Pancreas (tissue), 10 donors: Measurements from ENCODE around the gene TUBB6. TPM values are rescaled to one million over a fixed set of nuclear protein-coding genes. Genes with fewer than 3 reads are reported as not detected.

ENCODE experiments used
- ATAC-seq, 4 donors: fragments of 200-7000 bp; cut with Tn5 transposase; one replicate each; pipeline versions ENCODE4 v1.8.0 to v1.9.1; 2020; ENCODE audit warnings: mild to moderate bottlenecking in 4 of 4, moderate library complexity in 4 of 4
- DNase-seq, 6 donors: peaks; one replicate each; pipeline ENCODE4 v3.0.0-alpha.2; 2020
- FAIRE-seq: peaks from 2 replicates; lab custom pipeline; 2012; peaks lifted over from hg19 to GRCh38; lab: Jason Lieb, UNC
- H3K27ac ChIP-seq, 4 donors: fragments of 200-600 bp; sonication (generic); 1 replicate in 3 of 4; 2 replicates in 1 of 4; pipeline versions ENCODE4 v1.5.0 to v1.8.0; 2020
- H3K27me3 ChIP-seq, 4 donors: fragments of 200-600 bp; one replicate each; pipeline ENCODE4 v1.8.0; 2021
- H3K36me3 ChIP-seq, 3 donors: fragments of 200-600 bp; sonication (generic) in 1 of 3; one replicate each; pipeline versions ENCODE4 v1.5.0 to v1.8.0; 2020 to 2021
- H3K4me1 ChIP-seq, 3 donors: fragments of 200-600 bp; one replicate each; pipeline ENCODE4 v1.8.0; 2021
- H3K4me3 ChIP-seq, 4 donors: fragments of 200-600 bp; sonication (generic) in 2 of 4; one replicate each; pipeline versions ENCODE4 v1.5.0 to v1.8.0; 2020 to 2021
- H3K9me3 ChIP-seq, 4 donors: fragments of 200-600 bp; one replicate each; pipeline ENCODE4 v1.8.0; 2021
- WGBS, 2 donors: extraction: QIAGEN DNeasy Blood & Tissue Kit; methylation state at CpG; one replicate each; pipeline ENCODE4 v1.1.7; 2013; 5-methylcytosine and 5-hydroxymethylcytosine counted together
- intact Hi-C, 3 donors: fragments of 100-400 bp; cut with DNase I; formaldehyde crosslinking; loops; one replicate each; pipeline versions ENCODE4 v1.11.1 to v1.14.2; 2022
- polyA plus RNA-seq, 2 donors: library from polyadenylated mRNA; stranded (reverse); fragments of 200-250 nt; gene quantifications; one replicate each; pipeline ENCODE4 v1.2.3, GENCODE V29; 2013
- total RNA-seq, 6 donors: library from RNA; stranded (reverse); fragmentation: NEBNext Ultra II Directional in 4 of 6; extraction: Animal tissue kit (Norgen Biotek cat#: 25700) in 4 of 6; gene quantifications; one replicate each; pipeline versions ENCODE4 v1.2.1 to v1.2.4, GENCODE V29; 2021 to 2023
- TF ChIP-seq, protein P1 (sequence below), 4 donors: fragments of 200-600 bp; sonication (generic) in 3 of 4; IDR thresholded peaks; one replicate each; pipeline versions ENCODE4 v1.5.0 to v1.8.0; 2021; ENCODE audit warnings: antibody characterized with exemption in 4 of 4
- donor health status: healthy with polysubstance abuse.
- donor health status: DM: no; HTN: no; CAD: no; lungs with moderate emphysema.
- donor health status: DM: no; HTN: no; CAD: no.
- donor health status: control.
- donor health status: control.
- donor health status: Bipolar disorder and iron deficiency.
- donor health status: DM: yes; HTN: yes; CAD: no.
- donor health status: DM: no; HTN: no; CAD: no.
- donor health status: DM: no; HTN: no; CAD: no.
- donor health status: DM: yes; HTN: yes; CAD: no.

The TUBB6 gene
- total and polyA plus RNA-seq, 8 donors: 18.0 to 35.0 (median 26.2) TPM

DNA sequence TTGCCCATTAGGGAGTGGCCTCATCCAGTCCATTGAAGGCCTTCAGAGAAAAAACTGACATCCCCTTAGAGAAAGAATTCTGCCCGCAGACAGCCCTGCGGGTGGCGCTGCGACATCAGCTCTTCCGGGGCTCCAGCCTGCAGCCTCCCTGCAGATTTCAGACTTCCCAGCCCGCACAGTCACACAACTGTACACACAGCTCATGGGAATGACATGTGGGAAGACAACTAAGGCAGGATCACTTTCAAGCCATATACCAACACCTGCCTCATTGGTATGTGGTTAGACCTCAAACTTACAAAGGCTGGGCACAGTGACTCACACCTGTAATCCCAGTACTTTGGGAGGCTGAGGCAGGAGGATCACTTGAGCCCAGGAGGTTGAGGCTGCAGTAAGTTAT, 24.8 kb upstream of the TUBB6 start:
- FAIRE-seq: no peak
- TF ChIP-seq, protein P1, sequence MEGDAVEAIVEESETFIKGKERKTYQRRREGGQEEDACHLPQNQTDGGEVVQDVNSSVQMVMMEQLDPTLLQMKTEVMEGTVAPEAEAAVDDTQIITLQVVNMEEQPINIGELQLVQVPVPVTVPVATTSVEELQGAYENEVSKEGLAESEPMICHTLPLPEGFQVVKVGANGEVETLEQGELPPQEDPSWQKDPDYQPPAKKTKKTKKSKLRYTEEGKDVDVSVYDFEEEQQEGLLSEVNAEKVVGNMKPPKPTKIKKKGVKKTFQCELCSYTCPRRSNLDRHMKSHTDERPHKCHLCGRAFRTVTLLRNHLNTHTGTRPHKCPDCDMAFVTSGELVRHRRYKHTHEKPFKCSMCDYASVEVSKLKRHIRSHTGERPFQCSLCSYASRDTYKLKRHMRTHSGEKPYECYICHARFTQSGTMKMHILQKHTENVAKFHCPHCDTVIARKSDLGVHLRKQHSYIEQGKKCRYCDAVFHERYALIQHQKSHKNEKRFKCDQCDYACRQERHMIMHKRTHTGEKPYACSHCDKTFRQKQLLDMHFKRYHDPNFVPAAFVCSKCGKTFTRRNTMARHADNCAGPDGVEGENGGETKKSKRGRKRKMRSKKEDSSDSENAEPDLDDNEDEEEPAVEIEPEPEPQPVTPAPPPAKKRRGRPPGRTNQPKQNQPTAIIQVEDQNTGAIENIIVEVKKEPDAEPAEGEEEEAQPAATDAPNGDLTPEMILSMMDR (IDR thresholded peaks at IDR 0.05): no peak
- 30 to 40% methylated on average over 6 of the region's 6 CpGs for WGBS, 2 donors
- no peaks in the 10 kb centered on the region for H3K36me3 ChIP-seq
- H3K27me3 ChIP-seq: no peaks in the 10 kb centered on the region
- no peak for DNase-seq
- no peak overlapping the region for H3K27ac ChIP-seq
- H3K9me3 ChIP-seq: no peaks in the 10 kb centered on the region
- ATAC-seq: no peak
- intact Hi-C loops: no loop called here
- H3K4me3 ChIP-seq: no peak overlapping the region
- H3K4me1 ChIP-seq: peaks cover 0 to under 1% (median 0%) of the 10 kb centered on the region in 3 donors

- no peak for DNase-seq
- H3K9me3 ChIP-seq: no peaks in the 10 kb centered on the region
- FAIRE-seq: no peak
- intact Hi-C loops: no loop called here
- no peak overlapping the region for H3K27ac ChIP-seq
- peaks cover 0 to 5% (median 0%) of the 10 kb centered on the region in 3 donors for H3K4me1 ChIP-seq
- TF ChIP-seq, protein P1 (IDR thresholded peaks at IDR 0.05): no peak
- H3K36me3 ChIP-seq: no peaks in the 10 kb centered on the region
- no peak overlapping the region for H3K4me3 ChIP-seq
- ATAC-seq: no peak
- H3K27me3 ChIP-seq: no peaks in the 10 kb centered on the region
- WGBS, 2 donors: 44 to 45% methylated on average over 1 of the region's 1 CpG
Measured at GRCh38 chr18:12283666-12284065, 24.4 kb upstream of the TUBB6 start.

DNA sequence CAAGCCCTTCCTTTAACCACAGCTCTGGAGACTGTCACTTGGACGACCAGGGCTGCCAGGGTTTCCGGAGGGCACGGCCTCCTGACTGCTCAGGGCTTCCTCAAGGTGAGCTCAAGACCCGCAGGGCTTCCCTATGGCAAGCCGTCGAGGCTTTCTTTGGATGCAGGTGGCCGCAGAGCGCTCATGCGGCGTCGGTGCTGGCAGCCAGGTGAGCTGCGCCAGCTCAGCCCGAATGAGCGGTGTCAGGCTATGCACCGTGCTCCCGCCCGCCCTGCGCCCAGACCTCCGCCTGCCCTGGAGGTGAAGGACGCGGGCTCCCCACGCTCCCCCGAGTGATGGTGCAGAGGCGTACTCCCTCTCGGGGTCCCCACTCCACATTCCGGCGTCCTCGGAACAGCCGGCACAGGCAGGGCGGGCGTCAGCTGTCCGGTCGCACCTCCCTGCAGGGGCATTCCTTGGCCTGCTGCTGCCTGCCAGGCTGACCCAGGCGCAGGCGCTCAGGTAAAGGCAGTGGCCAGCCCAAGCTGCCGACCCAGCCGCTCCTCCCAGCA, 20.8 kb upstream of the TUBB6 start:
- Histone ChIP-seq H3K27me3 (no peaks in the 10 kb centered on the region), H3K4me1 (peaks cover 0 to 7% (median 0%) of the 10 kb centered on the region in 3 donors), H3K4me3 (peak overlapping the region; percentile 21 to 53 (median 34)), H3K9me3 (no peaks in the 10 kb centered on the region), H3K27ac (peak overlapping the region in 1 of 4 donors; percentile 40), H3K36me3 (no peaks in the 10 kb centered on the region)
- FAIRE-seq: no peak
- intact Hi-C loops: no loop called here
- WGBS, 2 donors: 16 to 26% methylated on average over 35 to 37 of the region's 37 CpGs
- TF ChIP-seq, protein P1 (IDR thresholded peaks at IDR 0.05): no peak
- peak in 1 of 6 donors; percentile 75 for DNase-seq
- ATAC-seq: peak; percentile 72 to 88 (median 82)

GRCh38 chr18:12287684-12288402, 20.2 kb upstream of the TUBB6 start:
- H3K4me3 ChIP-seq: peak overlapping the region; percentile 21 to 53 (median 34)
- ATAC-seq (peak; percentile 77 to 89 (median 86)), FAIRE-seq (no peak), DNase-seq (peak in 5 of 6 donors; percentile 48 to 74 (median 66))
- no peaks in the 10 kb centered on the region for H3K9me3 ChIP-seq
- no peaks in the 10 kb centered on the region for H3K27me3 ChIP-seq
- 1 to 2% methylated on average over 41 of the region's 41 CpGs for WGBS, 2 donors
- TF ChIP-seq, protein P1 (IDR thresholded peaks at IDR 0.05): no peak
- intact Hi-C loops: no loop called here
- peaks cover 0 to 7% (median 0%) of the 10 kb centered on the region in 3 donors for H3K4me1 ChIP-seq
- no peaks in the 10 kb centered on the region for H3K36me3 ChIP-seq
- peak overlapping the region in 2 of 4 donors; percentile 17 to 40 for H3K27ac ChIP-seq

DNA sequence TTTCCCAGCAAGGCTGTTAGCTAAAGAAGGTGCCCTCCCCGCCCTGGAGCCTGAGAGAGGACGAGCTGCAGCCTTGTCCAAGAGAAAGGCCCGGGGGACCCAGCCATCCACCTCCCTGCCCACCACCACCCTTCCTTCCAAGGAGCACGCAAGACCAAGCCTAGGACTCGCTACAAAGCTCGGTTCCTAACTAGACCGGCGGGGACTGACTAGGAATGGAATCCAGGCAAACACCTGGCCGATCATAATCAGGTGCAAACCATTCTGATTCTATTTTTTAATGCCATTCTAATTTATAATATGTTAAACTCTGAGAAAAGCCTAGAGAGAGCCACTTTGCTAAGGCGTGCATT, 19.7 kb upstream of the TUBB6 start:
- DNase-seq (no peak), ATAC-seq (peak in 2 of 4 donors; percentile 4 to 6), FAIRE-seq (no peak)
- Histone ChIP-seq H3K4me1 (peaks cover 0 to 7% (median 0%) of the 10 kb centered on the region in 3 donors), H3K27ac (no peak overlapping the region), H3K27me3 (no peaks in the 10 kb centered on the region), H3K36me3 (no peaks in the 10 kb centered on the region), H3K9me3 (no peaks in the 10 kb centered on the region), H3K4me3 (peak overlapping the region in 3 of 4 donors; percentile 21 to 53 (median 37))
- 20% methylated on average over 10 of the region's 10 CpGs for WGBS, 2 donors
- TF ChIP-seq, protein P1 (IDR thresholded peaks at IDR 0.05): no peak
- intact Hi-C loops: no loop called here
